BLaER1 (cell line): ENCODE data around the gene GRHL3.

Experiments
- H3K27ac ChIP-seq: shearing (Covaris generic); formaldehyde crosslinking; 2 replicates; pipeline ENCODE4 v1.8.1; 2022
- H3K27me3 ChIP-seq: shearing (Covaris generic); formaldehyde crosslinking; 2 replicates; pipeline ENCODE4 v1.8.1; 2022
- H3K36me3 ChIP-seq: shearing (Covaris generic); formaldehyde crosslinking; 2 replicates; pipeline ENCODE4 v1.8.1; 2022
- H3K4me1 ChIP-seq: shearing (Covaris generic); formaldehyde crosslinking; 2 replicates; pipeline ENCODE4 v1.8.1; 2022
- H3K4me2 ChIP-seq: shearing (Covaris generic); formaldehyde crosslinking; 2 replicates; pipeline ENCODE4 v1.8.1; 2022
- H3K4me3 ChIP-seq: shearing (Covaris generic); formaldehyde crosslinking; 2 replicates; pipeline ENCODE4 v1.8.1; 2022
- H3K9ac ChIP-seq: shearing (Covaris generic); formaldehyde crosslinking; 2 replicates; pipeline ENCODE4 v1.8.1; 2022
- H3K9me3 ChIP-seq: shearing (Covaris generic); formaldehyde crosslinking; 2 replicates; pipeline ENCODE4 v1.8.1; 2022
- H4K20me1 ChIP-seq: shearing (Covaris generic); formaldehyde crosslinking; 2 replicates; pipeline ENCODE4 v1.8.1; 2022
- Cebpa-rat ChIP-seq: shearing (Covaris generic); IDR thresholded peaks from 2 replicates; pipeline ENCODE4 v1.8.1; 2022

The GRHL3 gene

DNA sequence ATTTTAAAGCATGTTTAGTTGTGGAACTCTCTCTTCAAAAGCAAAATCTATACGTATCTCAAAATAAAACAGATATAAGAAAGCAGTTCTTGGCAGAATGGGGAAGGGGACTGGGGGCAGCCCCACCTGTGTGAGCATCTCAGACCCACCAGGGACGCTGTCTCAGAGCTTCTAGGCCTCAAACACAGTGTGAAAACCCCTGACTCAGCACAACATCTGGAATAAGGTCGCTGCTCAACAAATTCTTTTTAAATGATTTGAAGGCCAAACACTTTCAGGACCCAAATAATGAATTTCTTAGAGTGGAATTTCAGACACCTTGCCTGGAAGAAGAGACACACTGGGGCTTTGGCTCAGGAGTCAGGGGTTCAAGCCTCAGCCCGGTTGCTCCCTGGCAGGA lies 27.1 kb upstream of the GRHL3 start:
- no peak overlapping the region for H3K27ac ChIP-seq
- no peak overlapping the region for H3K4me3 ChIP-seq
- no peaks in the 10 kb centered on the region for H3K36me3 ChIP-seq
- no peak for TF ChIP-seq Cebpa-rat
- H3K4me2 ChIP-seq, result no peak overlapping the region
- no peaks in the 10 kb centered on the region for H3K9me3 ChIP-seq
- peaks cover 16% of the 10 kb centered on the region; the same call in 1 of the 2 replicates for H4K20me1 ChIP-seq
- peaks cover 25% of the 10 kb centered on the region for H3K4me1 ChIP-seq
- peaks cover 34% of the 10 kb centered on the region for H3K27me3 ChIP-seq
- no peak overlapping the region for H3K9ac ChIP-seq

DNA sequence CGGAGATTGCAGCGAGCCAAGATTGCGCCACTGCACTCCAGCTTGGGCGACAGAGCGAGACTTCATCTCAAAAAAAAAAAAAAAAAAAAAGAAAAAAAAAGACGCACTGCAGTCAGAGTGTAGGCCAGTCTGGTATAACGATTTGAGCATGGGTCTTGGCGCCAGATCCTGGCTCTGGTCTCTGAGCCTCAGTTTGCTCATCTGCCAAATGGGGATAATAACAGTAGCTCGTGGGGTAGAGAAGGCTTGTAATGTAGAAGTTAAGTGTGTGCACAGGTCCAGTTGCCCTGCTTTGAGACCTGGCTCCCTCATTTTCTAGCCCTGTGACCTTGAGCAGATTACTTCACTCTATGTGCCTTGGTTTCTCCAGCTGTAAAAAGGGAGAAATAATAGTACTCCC lies 26.3 kb upstream of the GRHL3 start:
- H3K9ac ChIP-seq, result no peak overlapping the region

DNA sequence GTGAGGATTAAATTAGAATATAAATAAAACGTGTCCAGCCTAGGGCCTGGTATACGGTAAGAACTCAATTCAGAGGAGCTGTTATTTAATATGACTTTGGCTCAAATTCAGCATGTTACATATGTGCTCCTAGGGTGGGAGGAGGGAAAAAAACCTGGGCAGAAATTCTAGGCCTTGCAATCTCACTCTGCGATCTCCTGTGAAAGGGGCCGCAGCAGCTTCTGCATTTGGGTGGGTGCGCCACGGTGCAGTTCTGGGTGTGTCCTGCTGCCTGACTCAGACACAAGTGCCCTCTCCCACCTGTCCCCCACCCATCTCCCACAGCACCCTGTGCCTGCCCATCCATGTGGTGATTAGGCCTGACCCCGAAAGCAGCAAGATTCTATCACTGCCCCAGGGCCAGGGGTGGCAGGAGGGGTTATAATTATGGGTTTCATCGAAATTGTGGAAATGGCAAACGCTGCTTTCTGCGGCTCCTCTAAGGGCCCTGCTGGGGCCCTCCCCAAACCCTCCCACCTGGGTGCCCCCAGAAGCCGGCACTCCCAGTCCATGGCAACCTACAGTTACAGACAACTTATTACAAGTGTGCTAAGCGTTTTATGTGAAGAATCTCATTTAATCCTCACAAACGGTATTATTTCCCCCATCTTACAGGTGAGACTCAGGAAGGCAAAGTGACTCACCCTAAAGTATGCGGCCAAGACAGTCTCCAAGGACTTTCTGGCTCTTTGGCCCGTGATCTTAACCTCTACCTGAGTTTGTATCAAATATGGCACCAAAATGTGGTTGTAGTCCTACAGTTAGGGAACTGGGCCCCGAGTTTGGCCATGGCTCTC lies 25.5 kb upstream of the GRHL3 start:
- Histone ChIP-seq H3K27ac (no peak overlapping the region), H3K9me3 (no peaks in the 10 kb centered on the region), H3K27me3 (peaks cover 34% of the 10 kb centered on the region), H3K9ac (no peak overlapping the region), H4K20me1 (peaks cover 16% of the 10 kb centered on the region; the same call in 1 of the 2 replicates), H3K4me3 (no peak overlapping the region), H3K4me1 (peaks cover 25% of the 10 kb centered on the region), H3K4me2 (no peak overlapping the region), H3K36me3 (no peaks in the 10 kb centered on the region)
- no peak for TF ChIP-seq Cebpa-rat

More for the DNA sequence above, 26.3 kb upstream of the GRHL3 start:
- H3K4me1 ChIP-seq, result peaks cover 25% of the 10 kb centered on the region
- H3K9me3 ChIP-seq, result no peaks in the 10 kb centered on the region
- peaks cover 16% of the 10 kb centered on the region; the same call in 1 of the 2 replicates for H4K20me1 ChIP-seq
- H3K4me2 ChIP-seq, result no peak overlapping the region
- no peak overlapping the region for H3K27ac ChIP-seq
- TF ChIP-seq Cebpa-rat, result no peak; the same call in 1 of the 2 replicates
- H3K4me3 ChIP-seq, result no peak overlapping the region
- H3K36me3 ChIP-seq, result no peaks in the 10 kb centered on the region
- peaks cover 34% of the 10 kb centered on the region for H3K27me3 ChIP-seq

DNA sequence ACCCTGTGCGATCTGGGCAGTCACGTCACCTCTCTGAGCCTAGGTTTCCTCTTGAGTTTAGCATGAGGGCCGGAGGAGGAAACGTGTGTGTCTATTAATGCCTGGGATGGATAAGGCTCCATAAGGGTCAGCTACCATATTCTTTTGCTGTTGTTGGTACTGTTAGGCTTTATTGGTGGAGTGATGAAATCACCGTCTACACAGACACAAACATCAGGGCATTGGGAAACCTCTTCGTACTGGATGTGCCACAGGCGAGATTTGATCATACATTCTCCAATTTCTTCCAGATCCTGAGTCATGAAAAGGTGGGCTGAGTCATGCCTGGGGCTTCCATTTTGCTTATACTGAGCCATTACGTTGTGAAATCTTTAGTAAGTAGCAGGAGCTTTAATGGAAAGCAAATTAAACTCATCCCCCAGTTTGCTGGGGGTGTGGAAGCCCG lies 24.9 kb upstream of the GRHL3 start:
- H3K36me3 ChIP-seq, result no peaks in the 10 kb centered on the region
- no peak for TF ChIP-seq Cebpa-rat
- H4K20me1 ChIP-seq, result peaks cover 16% of the 10 kb centered on the region; the same call in 1 of the 2 replicates
- no peak overlapping the region for H3K4me2 ChIP-seq
- H3K27ac ChIP-seq, result no peak overlapping the region
- H3K4me1 ChIP-seq, result peaks cover 23% of the 10 kb centered on the region
- no peaks in the 10 kb centered on the region for H3K9me3 ChIP-seq
- H3K27me3 ChIP-seq, result peaks cover 31% of the 10 kb centered on the region
- H3K4me3 ChIP-seq, result no peak overlapping the region
- H3K9ac ChIP-seq, result no peak overlapping the region

DNA sequence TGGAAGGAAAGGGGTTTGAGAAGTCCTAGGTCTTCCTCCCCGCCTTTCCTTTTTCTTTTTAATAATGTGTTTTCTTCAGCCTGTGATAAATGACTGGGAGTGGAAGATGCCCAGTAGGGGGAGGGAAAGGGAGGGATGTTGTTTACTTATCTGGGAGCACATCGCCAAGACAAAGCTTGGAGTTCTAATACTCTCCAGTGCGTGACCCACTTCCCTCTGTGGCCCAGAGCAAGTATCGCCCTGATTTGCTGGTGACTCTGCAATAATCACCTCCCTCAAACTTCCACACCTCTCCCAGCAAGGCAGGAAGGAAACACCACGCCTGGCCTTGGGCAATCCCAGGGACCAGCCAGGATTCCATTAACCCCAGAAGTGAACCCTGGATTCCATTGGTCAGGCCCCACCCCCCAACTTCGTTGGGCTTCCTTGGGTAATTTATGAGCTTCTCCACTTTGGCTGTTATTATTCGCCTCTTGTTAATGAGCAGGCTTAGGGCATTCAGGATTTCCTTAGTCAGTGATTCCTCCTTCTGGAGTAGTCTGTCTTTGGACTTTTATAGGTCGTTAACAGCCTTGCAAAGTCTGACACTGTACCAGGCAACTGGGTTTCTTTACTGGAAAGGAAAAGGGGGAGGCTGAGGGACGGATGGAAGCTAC lies 24.3 kb upstream of the GRHL3 start:
- no peak overlapping the region for H3K27ac ChIP-seq
- H3K9me3 ChIP-seq, result no peaks in the 10 kb centered on the region
- no peak overlapping the region for H3K9ac ChIP-seq
- H3K36me3 ChIP-seq, result no peaks in the 10 kb centered on the region
- H3K27me3 ChIP-seq, result peaks cover 31% of the 10 kb centered on the region
- no peak for TF ChIP-seq Cebpa-rat
- H3K4me3 ChIP-seq, result no peak overlapping the region
- H3K4me2 ChIP-seq, result no peak overlapping the region
- H4K20me1 ChIP-seq, result peaks cover 16% of the 10 kb centered on the region; the same call in 1 of the 2 replicates
- peaks cover 17% of the 10 kb centered on the region for H3K4me1 ChIP-seq

DNA sequence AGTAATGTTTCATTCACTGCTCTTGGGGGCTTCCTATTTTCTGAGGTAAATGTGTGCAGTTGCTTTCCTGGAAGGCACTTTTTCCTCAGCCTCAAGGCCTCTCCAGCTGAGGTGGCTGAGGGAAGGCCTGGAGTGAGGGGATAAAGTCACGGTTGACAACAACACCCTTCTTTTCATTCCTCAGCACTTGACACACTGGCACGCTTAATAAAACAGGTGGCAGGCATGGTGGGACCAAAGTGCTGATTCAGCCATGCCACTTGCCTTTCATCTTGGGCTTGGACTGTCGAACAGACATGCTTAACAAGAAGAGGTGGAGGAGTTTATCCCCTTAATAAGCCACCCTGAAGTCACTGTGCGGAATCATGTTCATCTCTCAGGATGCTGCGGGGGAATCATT lies 23.6 kb upstream of the GRHL3 start:
- H3K27me3 ChIP-seq, result peaks cover 31% of the 10 kb centered on the region
- no peak overlapping the region for H3K9ac ChIP-seq
- peaks cover 11% of the 10 kb centered on the region; the same call in 1 of the 2 replicates for H4K20me1 ChIP-seq
- H3K9me3 ChIP-seq, result no peaks in the 10 kb centered on the region
- H3K4me2 ChIP-seq, result no peak overlapping the region
- H3K4me1 ChIP-seq, result peaks cover 10% of the 10 kb centered on the region
- H3K4me3 ChIP-seq, result no peak overlapping the region
- no peak for TF ChIP-seq Cebpa-rat
- H3K27ac ChIP-seq, result no peak overlapping the region
- no peaks in the 10 kb centered on the region for H3K36me3 ChIP-seq

DNA sequence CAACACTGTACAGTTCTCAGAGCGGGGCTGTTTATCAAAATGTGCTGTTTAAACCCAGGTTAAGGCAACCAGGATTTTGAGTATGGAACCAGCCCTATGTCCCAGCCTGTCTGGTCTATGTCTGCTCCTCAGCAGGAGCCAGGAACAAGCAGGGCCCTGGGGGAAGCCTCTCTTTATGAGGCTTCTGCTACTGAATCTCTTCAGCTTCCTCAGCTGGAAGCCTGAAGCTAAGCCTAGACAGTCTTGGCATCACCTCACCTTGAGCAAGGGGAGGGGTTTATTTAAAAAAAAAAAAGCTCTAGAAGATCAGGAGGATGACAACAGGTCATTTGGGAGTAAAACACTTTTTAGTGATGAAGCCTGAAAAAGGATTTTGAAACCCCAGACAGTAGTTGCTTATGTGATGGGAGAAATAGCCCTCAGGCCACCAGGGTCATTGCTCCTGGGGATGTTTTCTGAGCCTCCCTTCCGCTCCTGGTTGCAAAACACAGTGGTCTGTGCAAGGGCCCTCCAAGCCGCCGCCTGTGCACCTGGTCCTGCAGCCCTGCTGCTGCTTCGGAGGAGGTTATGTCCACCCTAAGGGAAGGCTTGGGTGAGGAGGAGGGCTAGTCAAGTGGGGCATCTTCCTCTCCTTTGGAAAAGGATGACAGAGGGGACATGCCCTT lies 21.8 kb upstream of the GRHL3 start:
- Histone ChIP-seq H3K9ac (no peak overlapping the region), H3K4me1 (no peaks in the 10 kb centered on the region), H3K36me3 (no peaks in the 10 kb centered on the region), H3K27me3 (peaks cover 15% of the 10 kb centered on the region), H4K20me1 (no peaks in the 10 kb centered on the region; the same call in 1 of the 2 replicates), H3K4me2 (no peak overlapping the region), H3K9me3 (no peaks in the 10 kb centered on the region), H3K27ac (no peak overlapping the region), H3K4me3 (no peak overlapping the region)
- TF ChIP-seq Cebpa-rat, result no peak

DNA sequence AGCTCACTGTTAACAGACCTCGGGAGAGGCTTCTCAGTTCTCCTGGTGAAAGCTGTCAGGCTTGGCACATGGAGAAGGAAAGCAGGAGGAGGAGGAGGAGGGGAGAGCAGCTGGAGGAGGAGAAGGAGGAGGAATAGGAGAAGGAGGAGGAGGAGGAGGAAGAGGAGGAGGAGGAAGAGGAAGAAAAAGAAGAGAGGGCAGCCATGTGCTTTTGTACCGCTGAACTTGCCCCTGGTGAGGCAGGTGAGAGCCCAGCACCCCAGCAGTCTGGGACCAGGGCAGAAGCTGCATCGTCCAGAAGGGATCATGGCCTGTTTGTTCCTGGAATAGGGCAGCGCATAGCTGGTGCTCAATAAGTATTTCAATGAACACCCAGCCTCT lies 21.3 kb upstream of the GRHL3 start:
- H3K4me1 ChIP-seq, result no peaks in the 10 kb centered on the region
- H3K27ac ChIP-seq, result no peak overlapping the region
- no peaks in the 10 kb centered on the region; the same call in 1 of the 2 replicates for H4K20me1 ChIP-seq
- TF ChIP-seq Cebpa-rat, result no peak
- H3K9ac ChIP-seq, result no peak overlapping the region
- peaks cover 13% of the 10 kb centered on the region for H3K27me3 ChIP-seq
- H3K4me3 ChIP-seq, result no peak overlapping the region
- no peak overlapping the region for H3K4me2 ChIP-seq
- H3K36me3 ChIP-seq, result no peaks in the 10 kb centered on the region
- H3K9me3 ChIP-seq, result no peaks in the 10 kb centered on the region

DNA sequence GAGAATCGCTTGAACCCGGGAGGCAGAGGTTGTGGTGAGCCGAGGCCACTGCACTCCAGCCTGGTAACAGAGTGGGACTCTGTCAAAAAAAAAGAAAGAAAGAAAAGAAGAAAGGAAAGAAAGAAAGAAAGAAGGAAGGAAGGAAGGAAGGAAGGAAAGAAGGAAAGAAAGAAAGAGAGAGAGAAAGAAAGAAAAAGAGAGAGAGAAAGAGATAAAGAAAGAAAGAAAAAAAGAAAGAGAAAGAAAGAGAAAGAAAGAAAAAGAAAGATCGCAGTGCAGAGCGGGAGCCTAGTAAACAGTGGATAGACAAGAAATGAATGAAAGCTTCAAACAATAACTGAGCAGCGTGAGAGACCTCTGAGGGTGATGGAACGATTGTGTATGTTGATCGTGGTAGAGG lies 20.6 kb upstream of the GRHL3 start:
- no peaks in the 10 kb centered on the region for H3K9me3 ChIP-seq
- no peak overlapping the region for H3K4me2 ChIP-seq
- H3K36me3 ChIP-seq, result no peaks in the 10 kb centered on the region
- H3K27me3 ChIP-seq, result peaks cover 13% of the 10 kb centered on the region
- H3K27ac ChIP-seq, result no peak overlapping the region
- no peak for TF ChIP-seq Cebpa-rat
- no peaks in the 10 kb centered on the region; the same call in 1 of the 2 replicates for H4K20me1 ChIP-seq
- H3K4me3 ChIP-seq, result no peak overlapping the region
- no peak overlapping the region for H3K9ac ChIP-seq
- H3K4me1 ChIP-seq, result no peaks in the 10 kb centered on the region

DNA sequence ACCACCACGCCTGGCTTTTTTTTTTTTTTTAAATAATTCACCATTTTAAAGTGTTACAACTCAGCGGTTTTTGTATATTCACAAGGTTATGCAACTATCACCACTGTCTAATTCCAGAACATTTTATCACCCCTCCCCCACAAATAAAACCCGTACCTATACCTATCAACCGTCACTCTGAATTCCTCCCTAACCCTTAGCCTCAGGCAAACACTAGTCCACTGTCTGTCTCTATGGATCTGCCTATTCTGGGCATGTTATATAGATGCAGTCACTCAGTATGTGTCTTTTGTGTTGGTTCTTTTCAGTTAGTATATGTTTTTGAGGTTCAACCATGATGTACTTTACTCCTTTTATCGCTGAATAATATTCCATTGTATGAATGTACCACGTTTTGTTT lies 19.3 kb upstream of the GRHL3 start:
- H3K4me2 ChIP-seq, result no peak overlapping the region
- no peaks in the 10 kb centered on the region for H3K9me3 ChIP-seq
- no peak for TF ChIP-seq Cebpa-rat
- H3K4me1 ChIP-seq, result no peaks in the 10 kb centered on the region
- H3K27ac ChIP-seq, result no peak overlapping the region
- H4K20me1 ChIP-seq, result no peaks in the 10 kb centered on the region; the same call in 1 of the 2 replicates
- H3K9ac ChIP-seq, result no peak overlapping the region
- peaks cover 5% of the 10 kb centered on the region for H3K27me3 ChIP-seq
- no peak overlapping the region for H3K4me3 ChIP-seq
- no peaks in the 10 kb centered on the region for H3K36me3 ChIP-seq
